Osteocyte (in vitro differentiated cells): ENCODE measurements around the gene DIPK1A. TPM values are rescaled to one million over a fixed set of nuclear protein-coding genes. Genes with fewer than 3 reads are reported as not detected.

Source experiments
- DNase-seq: peaks from one replicate; pipeline ENCODE4 v3.0.0; 2021; ENCODE audit warnings: mixed read lengths; ENCODE audit not compliant: unreplicated experiment; ENCODE audit errors: extremely low spot score
- H3K27ac Mint-ChIP-seq: one replicate; pipeline ENCODE4 v1.8.0; 2021; ENCODE audit warnings: mild to moderate bottlenecking, mixed read lengths; ENCODE audit not compliant: unreplicated experiment
- H3K27me3 Mint-ChIP-seq: one replicate; pipeline ENCODE4 v1.8.0; 2021; ENCODE audit warnings: mixed read lengths; ENCODE audit not compliant: unreplicated experiment
- H3K36me3 Mint-ChIP-seq: one replicate; pipeline ENCODE4 v1.8.0; 2021; ENCODE audit warnings: mixed read lengths; ENCODE audit not compliant: unreplicated experiment
- H3K4me1 Mint-ChIP-seq: one replicate; pipeline ENCODE4 v1.8.0; 2021; ENCODE audit warnings: mixed read lengths; ENCODE audit not compliant: unreplicated experiment
- H3K4me3 Mint-ChIP-seq: one replicate; pipeline ENCODE4 v1.8.0; 2021; ENCODE audit warnings: mild to moderate bottlenecking, moderate library complexity, mixed read lengths; ENCODE audit not compliant: unreplicated experiment
- H3K9me3 Mint-ChIP-seq: one replicate; pipeline ENCODE4 v1.8.0; 2021; ENCODE audit warnings: mixed read lengths; ENCODE audit not compliant: unreplicated experiment
- CTCF ChIP-seq: fragments of 200-600 bp; sonication (generic); IDR thresholded peaks from 2 replicates; pipeline ENCODE4 v1.5.0; 2021; ENCODE audit warnings: antibody characterized with exemption, mild to moderate bottlenecking, moderate library complexity
- total RNA-seq: library from RNA; stranded (reverse); gene quantifications from 2 replicates; pipeline ENCODE4 v1.2.1, GENCODE V29; 2021

Gene DIPK1A
- total RNA-seq, 1 donor from 2014 or later, result 6.3 TPM

DNA sequence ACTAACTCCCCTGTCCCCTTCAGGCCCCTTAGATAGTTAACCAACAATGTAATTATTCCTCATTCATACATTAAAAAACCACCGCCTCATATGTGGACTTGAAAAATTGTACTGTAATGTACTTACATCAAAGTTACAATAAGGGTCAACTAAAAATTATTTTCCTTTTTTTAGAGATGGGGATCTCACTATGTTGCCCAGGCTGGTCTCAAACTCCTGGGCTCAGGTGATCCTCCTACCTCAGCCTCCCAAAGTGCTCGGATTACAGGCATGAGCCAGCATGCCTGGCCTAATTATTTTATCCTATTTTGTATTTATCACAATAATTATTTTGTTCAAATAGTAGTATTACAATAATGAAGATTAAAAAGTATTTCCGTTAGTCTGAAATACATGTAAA is 116.8 kb downstream of the DIPK1A start:
- no peak overlapping the region for H3K27ac Mint-ChIP-seq
- no peaks in the 10 kb centered on the region for H3K9me3 Mint-ChIP-seq
- no peaks in the 10 kb centered on the region for H3K4me1 Mint-ChIP-seq
- H3K27me3 Mint-ChIP-seq, result no peaks in the 10 kb centered on the region
- DNase-seq, result no peak
- no peak for TF ChIP-seq CTCF
- peaks cover 42% of the 10 kb centered on the region for H3K36me3 Mint-ChIP-seq
- no peak overlapping the region for H3K4me3 Mint-ChIP-seq

DNA sequence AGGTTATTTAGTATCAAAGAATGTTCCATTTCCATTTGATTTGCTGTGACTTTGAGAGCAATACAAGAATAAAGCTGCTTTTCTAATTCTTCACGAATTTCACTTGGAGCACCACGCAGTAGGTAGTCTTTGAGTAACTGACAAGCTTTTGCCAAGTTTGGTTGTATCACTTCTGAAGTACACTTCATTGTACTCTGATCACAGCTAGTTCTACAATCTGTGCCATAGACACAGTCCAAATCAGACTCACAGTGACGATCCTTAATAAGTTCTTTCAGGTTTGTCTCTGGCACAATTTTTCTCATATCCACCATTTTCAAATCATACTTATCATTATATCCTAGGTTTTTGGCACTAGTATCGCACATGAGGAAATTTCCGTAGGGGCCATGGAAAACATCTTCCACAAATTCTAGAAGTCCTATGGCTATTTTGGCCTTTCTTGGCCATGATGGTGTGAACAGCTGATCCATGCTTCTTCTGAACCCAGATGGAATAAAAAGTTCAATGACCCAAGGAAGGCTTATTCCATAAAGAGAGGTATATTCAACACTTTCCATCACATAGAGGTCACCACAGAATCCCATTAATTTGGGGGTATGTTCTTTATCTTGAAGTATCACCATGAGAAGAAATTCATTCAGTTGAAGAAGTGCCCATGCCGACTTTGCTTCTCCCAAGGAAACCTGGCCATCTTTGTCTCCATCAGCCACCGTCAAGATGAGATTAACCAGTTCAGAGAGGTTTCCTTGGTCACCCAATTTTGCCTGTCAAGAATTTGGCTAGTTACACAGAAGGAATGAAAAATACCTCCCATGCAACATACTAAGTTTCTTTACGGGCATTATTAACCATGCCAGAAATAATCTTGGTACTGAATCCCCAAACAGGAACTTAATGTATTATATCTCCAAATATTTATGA is 117.6 kb downstream of the DIPK1A start:
- Mint-ChIP-seq H3K36me3 (peaks cover 48% of the 10 kb centered on the region), H3K27ac (no peak overlapping the region)

DNA sequence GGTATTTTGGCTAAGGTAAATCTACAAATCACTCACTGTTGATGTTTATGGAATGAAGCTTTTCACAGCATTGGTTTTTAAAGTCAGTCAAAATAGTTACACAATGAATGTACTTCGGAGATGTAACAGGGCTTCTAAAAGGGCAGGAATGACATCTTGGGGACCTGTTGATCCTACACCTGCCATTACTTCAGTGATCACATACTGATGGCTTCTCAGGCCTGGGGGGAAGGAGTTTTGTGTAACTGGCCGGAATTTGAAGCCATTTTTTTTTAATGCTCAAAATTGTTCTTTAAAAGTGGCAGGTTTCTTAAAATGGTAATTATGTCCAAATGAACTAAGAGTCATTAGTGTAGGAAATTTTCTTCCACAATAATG is 118.2 kb downstream of the DIPK1A start:
- Mint-ChIP-seq H3K36me3 (peaks cover 53% of the 10 kb centered on the region), H3K27me3 (no peaks in the 10 kb centered on the region), H3K9me3 (no peaks in the 10 kb centered on the region), H3K27ac (no peak overlapping the region), H3K4me3 (no peak overlapping the region), H3K4me1 (peaks cover 7% of the 10 kb centered on the region)
- no peak for DNase-seq
- TF ChIP-seq CTCF, result no peak

More for the DNA sequence above, 117.6 kb downstream of the DIPK1A start:
- Mint-ChIP-seq H3K4me3 (no peak overlapping the region), H3K9me3 (no peaks in the 10 kb centered on the region), H3K27me3 (no peaks in the 10 kb centered on the region), H3K4me1 (peaks cover 2% of the 10 kb centered on the region)
- no peak for TF ChIP-seq CTCF
- DNase-seq, result no peak

GRCh38 chr1:92842082-92843045 is 118.9 kb downstream of the DIPK1A start:
- no peak for TF ChIP-seq CTCF
- H3K4me3 Mint-ChIP-seq, result no peak overlapping the region
- no peaks in the 10 kb centered on the region for H3K27me3 Mint-ChIP-seq
- H3K27ac Mint-ChIP-seq, result no peak overlapping the region
- peaks cover 58% of the 10 kb centered on the region for H3K36me3 Mint-ChIP-seq
- peaks cover 13% of the 10 kb centered on the region for H3K4me1 Mint-ChIP-seq
- no peaks in the 10 kb centered on the region for H3K9me3 Mint-ChIP-seq
- no peak for DNase-seq
